Panc1 (cell line): ENCODE results near the gene HSPA4L. TPM values are rescaled to one million over a fixed set of nuclear protein-coding genes. Genes with fewer than 3 reads are reported as not detected.

Source experiments
- ATAC-seq: fragments of 200-7000 bp; cut with Tn5 transposase; 2 replicates; pipeline ENCODE4 v1.9.1; 2020; ENCODE audit warnings: mild to moderate bottlenecking, moderate library complexity
- BruUV-seq: library from RNA; stranded (reverse); fragments of 400-500 nt; replicated peaks from 2 replicates; lab custom pipeline; 2021; lab: Mats Ljungman, UMichigan
- CTCF ChIA-PET: fragments of 300-600 bp; sonication (Branson Sonifier 250); formaldehyde crosslinking; loops from one replicate; lab custom pipeline; 2022; ENCODE audit warnings: antibody characterized with exemption; lab: Charles Lee
- POLR2A ChIA-PET: fragments of 300-600 bp; sonication (Branson Sonifier 250); formaldehyde crosslinking; loops from one replicate; lab custom pipeline; 2022; ENCODE audit warnings: antibody characterized with exemption; lab: Charles Lee
- DNase-seq: peaks from one replicate; pipeline ENCODE4 v3.0.0-alpha.2; 2010; ENCODE audit warnings: low read depth, low spot score
- H3K27ac ChIP-seq: 2 replicates; pipeline ENCODE4 v1.5.1; 2011; ENCODE audit warnings: mild to moderate bottlenecking, low read length, inconsistent platforms
- H3K27me3 ChIP-seq: fragments of 200-500 bp; sonication (Bioruptor generic); 2 replicates; pipeline ENCODE4 v1.6.0; 2014; ENCODE audit warnings: low read length, inconsistent platforms; ENCODE audit not compliant: control insufficient read depth, insufficient read depth
- H3K36me3 ChIP-seq: fragments of 200-500 bp; sonication (Bioruptor generic); 2 replicates; pipeline ENCODE4 v1.5.1; 2014; ENCODE audit warnings: inconsistent platforms, mild to moderate bottlenecking, low read length, moderate library complexity; ENCODE audit not compliant: control insufficient read depth, insufficient read depth
- H3K4me1 ChIP-seq: 2 replicates; pipeline ENCODE4 v1.5.1; 2011; ENCODE audit warnings: inconsistent platforms, mild to moderate bottlenecking, low read length, moderate library complexity; ENCODE audit not compliant: control insufficient read depth, insufficient read depth
- H3K4me3 ChIP-seq, 2 experiments: 2 replicates each; pipeline ENCODE4 v1.5.1; 2011 to 2012; ENCODE audit warnings: low read depth in 2 of 2, low read length in 2 of 2, mild to moderate bottlenecking in 2 of 2, inconsistent platforms in 1 of 2, moderate library complexity in 1 of 2
- H3K9me3 ChIP-seq: fragments of 200-500 bp; sonication (Bioruptor generic); 2 replicates; pipeline ENCODE4 v1.5.1; 2014; ENCODE audit warnings: low read depth, mild to moderate bottlenecking, inconsistent platforms, low read length, moderate library complexity; ENCODE audit not compliant: control insufficient read depth, insufficient read depth
- CTCF ChIP-seq: fragments of 450-650 bp; IDR thresholded peaks from 2 replicates; pipeline ENCODE4 v1.5.1; 2017; ENCODE audit warnings: mild to moderate bottlenecking
- POLR2AphosphoS5 ChIP-seq: IDR thresholded peaks from 2 replicates; pipeline ENCODE4 v1.6.1; 2012; ENCODE audit warnings: mild to moderate bottlenecking, low read depth, low read length, moderate library complexity
- REST ChIP-seq, 2 experiments: IDR thresholded peaks; 2 replicates each; pipeline ENCODE4 v1.6.1; 2011 to 2012; ENCODE audit warnings: low read depth in 2 of 2, control low read depth in 1 of 2, low read length in 1 of 2, mild to moderate bottlenecking in 1 of 2, moderate library complexity in 1 of 2; ENCODE audit not compliant: insufficient read depth in 1 of 2
- SIN3A ChIP-seq: IDR thresholded peaks from 2 replicates; pipeline ENCODE4 v1.6.1; 2012; ENCODE audit warnings: low read depth, mild to moderate bottlenecking, low read length, moderate library complexity, borderline replicate concordance; ENCODE audit not compliant: insufficient read depth
- TCF7L2 ChIP-seq: IDR thresholded peaks from 2 replicates; pipeline ENCODE4 v1.6.1; 2011; ENCODE audit warnings: mild to moderate bottlenecking, low read depth, low read length, inconsistent platforms
- in situ Hi-C: cut with HindIII; loops from 2 replicates; pipeline ENCODE4 v1.10.0; 2016; ENCODE audit warnings: low sequenced_read_pairs, low pct_unique_long_range_greater_than_20kb
- intact Hi-C: fragments of 100-400 bp; cut with micrococcal nuclease; formaldehyde crosslinking; loops from one replicate; pipeline ENCODE4 v1.10.0; 2022; ENCODE audit not compliant: unreplicated experiment
- total RNA-seq: library from RNA; stranded (reverse); gene quantifications from one replicate; pipeline ENCODE4 v1.2.1, GENCODE V29; 2021; ENCODE audit not compliant: unreplicated experiment

The HSPA4L gene
- total RNA-seq, 1 experiment from 2014 or later = 21.5 TPM

GRCh38 chr4:127810551-127810950 lies 28.4 kb downstream of the HSPA4L start:
- Histone ChIP-seq H3K9me3 (no peaks in the 10 kb centered on the region), H3K36me3 (no peaks in the 10 kb centered on the region; the same call in 1 of the 2 replicates), H3K4me3 (no peak overlapping the region), H3K4me1 (no peaks in the 10 kb centered on the region), H3K27ac (no peak overlapping the region), H3K27me3 (no peaks in the 10 kb centered on the region)
- no peak for ATAC-seq
- POLR2A ChIA-PET = interaction anchor here (0.7 kb wide), 1 partner anchor 93 kb away, joined by 7 read pairs; no protein-coding TSS in a partner anchor
- intact Hi-C loops = no loop called here
- no TSS peak for BruUV-seq
- no peak for DNase-seq
- no peak for TF ChIP-seq TCF7L2
- no peak for TF ChIP-seq CTCF
- TF ChIP-seq REST (IDR thresholded peaks at IDR 0.05; ENCODE audit: insufficient read depth in 1 of 2, low read depth in 2 of 2, low read length in 1 of 2) = no peak
- no peak for TF ChIP-seq SIN3A
- no peak for TF ChIP-seq POLR2AphosphoS5
- in situ Hi-C loops = no loop called here
- CTCF ChIA-PET = interaction anchor here (0.6 kb wide), 1 partner anchor 272 kb away, joined by 12 read pairs; no protein-coding TSS in a partner anchor

- no peaks in the 10 kb centered on the region for H3K4me1 ChIP-seq
- peaks cover 10% of the 10 kb centered on the region; the same call in 1 of the 2 replicates for H3K36me3 ChIP-seq
- intact Hi-C loops = no loop called here
- H3K27ac ChIP-seq = no peak overlapping the region
- in situ Hi-C loops = no loop called here
- H3K4me3 ChIP-seq = no peak overlapping the region
- no peak for TF ChIP-seq POLR2AphosphoS5
- no peak for TF ChIP-seq SIN3A
- TF ChIP-seq REST (IDR thresholded peaks at IDR 0.05; ENCODE audit: insufficient read depth in 1 of 2, low read depth in 2 of 2, low read length in 1 of 2) = no peak
- no peak for TF ChIP-seq TCF7L2
- TF ChIP-seq CTCF = no peak
- POLR2A ChIA-PET = no interaction called here
- BruUV-seq = no TSS peak
- H3K27me3 ChIP-seq = no peaks in the 10 kb centered on the region
- CTCF ChIA-PET = no interaction called here
- H3K9me3 ChIP-seq = no peaks in the 10 kb centered on the region
- no peak for DNase-seq
- no peak for ATAC-seq
Measured at GRCh38 chr4:127822430-127822829, 40.3 kb downstream of the HSPA4L start.
